ENCODE measurements around the gene HS6ST2. TPM values are rescaled to one million over a fixed set of nuclear protein-coding genes. Genes with fewer than 3 reads are reported as not detected.

The HS6ST2 gene
- total and polyA plus RNA-seq, 4 donors = under 0.01 to 1.4 (median 0.01) TPM; not detected in 1

DNA sequence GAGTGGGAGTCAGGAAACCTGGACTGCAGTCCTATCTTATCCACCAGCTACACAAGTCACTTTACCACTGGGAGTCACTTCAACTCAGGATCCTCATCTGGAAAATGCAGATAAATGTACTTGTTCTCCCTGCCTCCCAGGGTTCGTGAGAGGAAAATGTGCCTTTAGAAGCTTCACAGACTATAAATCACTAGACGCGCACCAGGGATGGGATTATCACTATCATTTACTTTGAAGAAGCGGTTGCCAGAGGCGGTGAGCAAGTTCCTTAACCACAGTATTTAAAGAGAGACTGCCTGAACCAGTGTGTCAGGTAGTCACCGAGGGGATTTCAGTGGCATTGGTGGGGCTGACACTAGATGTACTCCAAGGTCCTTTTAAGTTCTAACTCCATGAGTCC lies 219.5 kb downstream of the HS6ST2 start:
- no peak for TF ChIP-seq EGR1 (IDR thresholded peaks at IDR 0.05; ENCODE audit: low read depth in 2 of 2)
- no peak for TF ChIP-seq JUND (IDR thresholded peaks at IDR 0.05)
- TF ChIP-seq TAF1 (conservative IDR thresholded peaks at IDR 0.05) = no peak
- TF ChIP-seq, protein P1, sequence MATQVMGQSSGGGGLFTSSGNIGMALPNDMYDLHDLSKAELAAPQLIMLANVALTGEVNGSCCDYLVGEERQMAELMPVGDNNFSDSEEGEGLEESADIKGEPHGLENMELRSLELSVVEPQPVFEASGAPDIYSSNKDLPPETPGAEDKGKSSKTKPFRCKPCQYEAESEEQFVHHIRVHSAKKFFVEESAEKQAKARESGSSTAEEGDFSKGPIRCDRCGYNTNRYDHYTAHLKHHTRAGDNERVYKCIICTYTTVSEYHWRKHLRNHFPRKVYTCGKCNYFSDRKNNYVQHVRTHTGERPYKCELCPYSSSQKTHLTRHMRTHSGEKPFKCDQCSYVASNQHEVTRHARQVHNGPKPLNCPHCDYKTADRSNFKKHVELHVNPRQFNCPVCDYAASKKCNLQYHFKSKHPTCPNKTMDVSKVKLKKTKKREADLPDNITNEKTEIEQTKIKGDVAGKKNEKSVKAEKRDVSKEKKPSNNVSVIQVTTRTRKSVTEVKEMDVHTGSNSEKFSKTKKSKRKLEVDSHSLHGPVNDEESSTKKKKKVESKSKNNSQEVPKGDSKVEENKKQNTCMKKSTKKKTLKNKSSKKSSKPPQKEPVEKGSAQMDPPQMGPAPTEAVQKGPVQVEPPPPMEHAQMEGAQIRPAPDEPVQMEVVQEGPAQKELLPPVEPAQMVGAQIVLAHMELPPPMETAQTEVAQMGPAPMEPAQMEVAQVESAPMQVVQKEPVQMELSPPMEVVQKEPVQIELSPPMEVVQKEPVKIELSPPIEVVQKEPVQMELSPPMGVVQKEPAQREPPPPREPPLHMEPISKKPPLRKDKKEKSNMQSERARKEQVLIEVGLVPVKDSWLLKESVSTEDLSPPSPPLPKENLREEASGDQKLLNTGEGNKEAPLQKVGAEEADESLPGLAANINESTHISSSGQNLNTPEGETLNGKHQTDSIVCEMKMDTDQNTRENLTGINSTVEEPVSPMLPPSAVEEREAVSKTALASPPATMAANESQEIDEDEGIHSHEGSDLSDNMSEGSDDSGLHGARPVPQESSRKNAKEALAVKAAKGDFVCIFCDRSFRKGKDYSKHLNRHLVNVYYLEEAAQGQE (IDR thresholded peaks at IDR 0.05) = no peak
- TF ChIP-seq, protein P2, sequence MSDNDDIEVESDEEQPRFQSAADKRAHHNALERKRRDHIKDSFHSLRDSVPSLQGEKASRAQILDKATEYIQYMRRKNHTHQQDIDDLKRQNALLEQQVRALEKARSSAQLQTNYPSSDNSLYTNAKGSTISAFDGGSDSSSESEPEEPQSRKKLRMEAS (IDR thresholded peaks at IDR 0.05) = no peak
- TF ChIP-seq HNF4A (conservative IDR thresholded peaks at IDR 0.05) = no peak
- TF ChIP-seq CTCF (IDR thresholded peaks at IDR 0.05; ENCODE audit: low read depth, low read length, missing input control) = no peak
- TF ChIP-seq GABPA (IDR thresholded peaks at IDR 0.05 in 1 of 2, conservative IDR thresholded peaks at IDR 0.05 in 1 of 2) = no peak
- TF ChIP-seq NR2F2 (IDR thresholded peaks at IDR 0.05) = no peak
- TF ChIP-seq HNF4G (IDR thresholded peaks at IDR 0.05) = no peak
- TF ChIP-seq RAD21 (IDR thresholded peaks at IDR 0.05) = no peak
- no peak for TF ChIP-seq RXRA (IDR thresholded peaks at IDR 0.05)
- no peak for TF ChIP-seq SP1 (IDR thresholded peaks at IDR 0.05)
- Histone ChIP-seq H3K9me3 (ENCODE audit: control insufficient read depth in 4 of 4, low read length in 3 of 4) (no peaks in the 10 kb centered on the region), H3K4me3 (ENCODE audit: low read depth in 1 of 3, low read length in 3 of 3) (no peak overlapping the region), H3K27ac (ENCODE audit: low read depth in 1 of 2, low read length in 2 of 2) (no peak overlapping the region), H3K27me3 (ENCODE audit: control insufficient read depth in 4 of 4, insufficient read depth in 4 of 4, low read length in 3 of 4) (no peaks in the 10 kb centered on the region), H3K4me1 (ENCODE audit: control insufficient read depth in 4 of 4, insufficient read depth in 4 of 4, low read length in 3 of 4) (no peaks in the 10 kb centered on the region), H3K9ac (ENCODE audit: low read depth in 1 of 2, low read length in 2 of 2) (no peak overlapping the region), H3K36me3 (ENCODE audit: control insufficient read depth in 4 of 4, insufficient read depth in 3 of 4, low read depth in 1 of 4, low read length in 3 of 4) (no peaks in the 10 kb centered on the region)
- WGBS = 84% methylated on average over 6 of the region's 6 CpGs
- DNase-seq (ENCODE audit: low spot score) = no peak

DNA sequence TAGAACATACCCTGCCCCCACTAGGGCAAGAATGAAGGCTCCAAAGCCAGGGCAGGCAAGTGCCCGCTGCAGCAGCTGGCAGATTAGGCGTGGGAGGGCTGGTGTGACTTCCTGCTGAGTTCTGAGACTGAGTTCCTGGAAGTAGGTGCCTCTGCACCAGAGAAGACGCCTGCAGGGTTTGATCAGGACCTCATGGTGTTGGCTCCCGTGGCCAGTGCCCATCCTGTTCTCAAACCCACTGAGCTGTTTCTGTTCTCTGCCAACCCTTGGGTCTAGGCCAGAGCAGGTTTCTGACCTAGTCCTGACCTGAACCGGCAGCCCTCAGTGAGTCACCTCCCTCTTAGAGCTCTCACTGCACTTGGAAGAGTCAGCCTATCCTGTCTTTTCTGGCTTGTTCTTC lies 220.7 kb downstream of the HS6ST2 start:
- no peak for DNase-seq (ENCODE audit: low spot score)
- no peaks in the 10 kb centered on the region for H3K9me3 ChIP-seq (ENCODE audit: control insufficient read depth in 4 of 4, low read length in 3 of 4)
- WGBS = 54% methylated on average over 5 of the region's 5 CpGs
- H3K36me3 ChIP-seq (ENCODE audit: control insufficient read depth in 4 of 4, insufficient read depth in 3 of 4, low read depth in 1 of 4, low read length in 3 of 4) = no peaks in the 10 kb centered on the region
- peaks cover 0 to 3% (median 0%) of the 10 kb centered on the region in 4 donors for H3K27me3 ChIP-seq (ENCODE audit: control insufficient read depth in 4 of 4, insufficient read depth in 4 of 4, low read length in 3 of 4)
- H3K4me1 ChIP-seq (ENCODE audit: control insufficient read depth in 4 of 4, insufficient read depth in 4 of 4, low read length in 3 of 4) = no peaks in the 10 kb centered on the region
- H3K27ac ChIP-seq (ENCODE audit: low read depth in 1 of 2, low read length in 2 of 2) = no peak overlapping the region
- TF ChIP-seq FOXA1 (IDR thresholded peaks at IDR 0.05) (no peak), RAD21 (IDR thresholded peaks at IDR 0.05) (no peak), RXRA (IDR thresholded peaks at IDR 0.05) (no peak), YY1 (IDR thresholded peaks at IDR 0.05) (no peak), JUND (IDR thresholded peaks at IDR 0.05) (no peak), TAF1 (conservative IDR thresholded peaks at IDR 0.05) (no peak), GABPA (IDR thresholded peaks at IDR 0.05 in 1 of 2, conservative IDR thresholded peaks at IDR 0.05 in 1 of 2) (no peak), EGR1 (IDR thresholded peaks at IDR 0.05; ENCODE audit: low read depth in 2 of 2) (no peak), HNF4G (IDR thresholded peaks at IDR 0.05) (no peak), NR2F2 (IDR thresholded peaks at IDR 0.05) (no peak), FOXA2 (IDR thresholded peaks at IDR 0.05) (no peak)
- TF ChIP-seq, protein P1 (IDR thresholded peaks at IDR 0.05) = no peak
- TF ChIP-seq, protein P3, sequence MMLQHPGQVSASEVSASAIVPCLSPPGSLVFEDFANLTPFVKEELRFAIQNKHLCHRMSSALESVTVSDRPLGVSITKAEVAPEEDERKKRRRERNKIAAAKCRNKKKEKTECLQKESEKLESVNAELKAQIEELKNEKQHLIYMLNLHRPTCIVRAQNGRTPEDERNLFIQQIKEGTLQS (IDR thresholded peaks at IDR 0.05) = no peak
- TF ChIP-seq, protein P4, sequence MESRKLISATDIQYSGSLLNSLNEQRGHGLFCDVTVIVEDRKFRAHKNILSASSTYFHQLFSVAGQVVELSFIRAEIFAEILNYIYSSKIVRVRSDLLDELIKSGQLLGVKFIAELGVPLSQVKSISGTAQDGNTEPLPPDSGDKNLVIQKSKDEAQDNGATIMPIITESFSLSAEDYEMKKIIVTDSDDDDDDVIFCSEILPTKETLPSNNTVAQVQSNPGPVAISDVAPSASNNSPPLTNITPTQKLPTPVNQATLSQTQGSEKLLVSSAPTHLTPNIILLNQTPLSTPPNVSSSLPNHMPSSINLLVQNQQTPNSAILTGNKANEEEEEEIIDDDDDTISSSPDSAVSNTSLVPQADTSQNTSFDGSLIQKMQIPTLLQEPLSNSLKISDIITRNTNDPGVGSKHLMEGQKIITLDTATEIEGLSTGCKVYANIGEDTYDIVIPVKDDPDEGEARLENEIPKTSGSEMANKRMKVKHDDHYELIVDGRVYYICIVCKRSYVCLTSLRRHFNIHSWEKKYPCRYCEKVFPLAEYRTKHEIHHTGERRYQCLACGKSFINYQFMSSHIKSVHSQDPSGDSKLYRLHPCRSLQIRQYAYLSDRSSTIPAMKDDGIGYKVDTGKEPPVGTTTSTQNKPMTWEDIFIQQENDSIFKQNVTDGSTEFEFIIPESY (IDR thresholded peaks at IDR 0.05) = no peak
- TF ChIP-seq, protein P2 (IDR thresholded peaks at IDR 0.05) = no peak
- no peak overlapping the region for H3K9ac ChIP-seq (ENCODE audit: low read depth in 1 of 2, low read length in 2 of 2)
- no peak overlapping the region for H3K4me3 ChIP-seq (ENCODE audit: low read depth in 1 of 3, low read length in 3 of 3)
